ENCODE measurements around the gene ENTPD7. TPM values are rescaled to one million over a fixed set of nuclear protein-coding genes. Genes with fewer than 3 reads are reported as not detected.

ENTPD7 gene
- total RNA-seq, 1 donor from 2014 or later = 16.5 TPM

DNA sequence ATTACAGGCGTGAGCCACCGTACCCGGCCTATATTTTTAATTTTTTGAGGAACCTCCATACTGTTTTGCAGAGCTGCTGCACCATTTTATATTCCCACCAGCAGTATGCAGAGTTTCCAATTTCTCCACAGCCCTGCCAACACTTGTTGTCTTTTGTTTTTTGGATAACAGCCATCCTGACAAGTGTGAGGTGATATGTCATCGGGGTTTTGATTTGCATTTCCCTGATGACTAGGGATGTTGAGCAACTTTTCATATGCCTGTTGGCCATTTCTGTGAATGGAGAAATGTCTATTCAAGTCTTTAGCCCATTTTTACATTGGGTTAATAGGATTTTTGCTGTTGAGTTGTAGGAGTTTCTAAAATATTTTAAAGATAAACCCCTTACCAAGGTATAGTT, 22.2 kb downstream of the ENTPD7 start:
- Mint-ChIP-seq H3K4me1 (ENCODE audit: unreplicated experiment) (peaks cover 14% of the 10 kb centered on the region), H3K27me3 (ENCODE audit: unreplicated experiment) (no peaks in the 10 kb centered on the region), H3K4me3 (ENCODE audit: unreplicated experiment) (no peak overlapping the region), H3K9me3 (ENCODE audit: unreplicated experiment) (no peaks in the 10 kb centered on the region), H3K36me3 (ENCODE audit: low read depth, unreplicated experiment) (no peaks in the 10 kb centered on the region), H3K27ac (ENCODE audit: unreplicated experiment) (no peak overlapping the region)
- no peak for DNase-seq (ENCODE audit: low spot score)
- TF ChIP-seq, protein P1, sequence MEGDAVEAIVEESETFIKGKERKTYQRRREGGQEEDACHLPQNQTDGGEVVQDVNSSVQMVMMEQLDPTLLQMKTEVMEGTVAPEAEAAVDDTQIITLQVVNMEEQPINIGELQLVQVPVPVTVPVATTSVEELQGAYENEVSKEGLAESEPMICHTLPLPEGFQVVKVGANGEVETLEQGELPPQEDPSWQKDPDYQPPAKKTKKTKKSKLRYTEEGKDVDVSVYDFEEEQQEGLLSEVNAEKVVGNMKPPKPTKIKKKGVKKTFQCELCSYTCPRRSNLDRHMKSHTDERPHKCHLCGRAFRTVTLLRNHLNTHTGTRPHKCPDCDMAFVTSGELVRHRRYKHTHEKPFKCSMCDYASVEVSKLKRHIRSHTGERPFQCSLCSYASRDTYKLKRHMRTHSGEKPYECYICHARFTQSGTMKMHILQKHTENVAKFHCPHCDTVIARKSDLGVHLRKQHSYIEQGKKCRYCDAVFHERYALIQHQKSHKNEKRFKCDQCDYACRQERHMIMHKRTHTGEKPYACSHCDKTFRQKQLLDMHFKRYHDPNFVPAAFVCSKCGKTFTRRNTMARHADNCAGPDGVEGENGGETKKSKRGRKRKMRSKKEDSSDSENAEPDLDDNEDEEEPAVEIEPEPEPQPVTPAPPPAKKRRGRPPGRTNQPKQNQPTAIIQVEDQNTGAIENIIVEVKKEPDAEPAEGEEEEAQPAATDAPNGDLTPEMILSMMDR (IDR thresholded peaks at IDR 0.05; ENCODE audit: unreplicated experiment) = no peak

DNA sequence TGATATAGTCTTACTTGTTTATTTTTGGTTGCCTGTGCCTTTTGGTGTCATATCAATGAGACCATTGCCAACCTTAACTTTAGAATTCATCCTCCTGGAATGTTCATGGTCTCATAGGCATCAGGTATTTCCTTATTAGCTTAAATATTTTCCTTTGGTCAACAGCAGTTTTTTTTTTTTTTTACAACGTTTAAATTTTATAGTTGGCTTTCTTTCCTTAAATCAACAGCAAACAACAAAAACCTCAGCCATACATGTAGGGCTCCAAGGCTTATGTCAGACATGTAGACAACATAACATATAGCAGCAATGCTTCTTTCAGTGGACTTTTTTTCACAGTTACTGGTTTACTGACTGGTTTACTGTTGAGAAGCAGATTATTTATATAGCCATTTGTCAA, 22.7 kb downstream of the ENTPD7 start:
- TF ChIP-seq, protein P1 (IDR thresholded peaks at IDR 0.05; ENCODE audit: unreplicated experiment) = no peak
- Mint-ChIP-seq H3K9me3 (ENCODE audit: unreplicated experiment) (no peaks in the 10 kb centered on the region), H3K36me3 (ENCODE audit: low read depth, unreplicated experiment) (no peaks in the 10 kb centered on the region), H3K27ac (ENCODE audit: unreplicated experiment) (no peak overlapping the region), H3K4me1 (ENCODE audit: unreplicated experiment) (peaks cover 14% of the 10 kb centered on the region), H3K4me3 (ENCODE audit: unreplicated experiment) (no peak overlapping the region), H3K27me3 (ENCODE audit: unreplicated experiment) (no peaks in the 10 kb centered on the region)
- no peak for DNase-seq (ENCODE audit: low spot score)

DNA sequence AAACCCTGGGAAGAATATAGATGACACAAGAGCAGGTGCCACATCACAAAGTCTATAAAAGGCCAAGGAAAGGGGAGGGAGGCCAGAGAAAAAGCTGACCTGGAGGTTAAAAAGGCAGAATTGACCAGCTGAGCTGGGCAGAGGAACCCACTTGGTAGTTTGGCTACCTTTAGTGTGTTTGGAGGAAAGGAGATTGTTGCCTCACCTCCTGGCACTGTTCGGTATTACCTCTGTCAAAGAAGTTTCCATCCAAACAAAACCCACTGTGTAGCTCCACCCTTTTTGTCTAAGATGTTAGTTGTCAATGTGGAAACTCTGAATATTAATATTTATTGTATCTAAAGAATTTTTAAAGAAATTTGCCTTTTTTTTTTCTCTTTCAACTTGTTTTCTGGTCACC, 23.4 kb downstream of the ENTPD7 start:
- no peak overlapping the region for H3K27ac Mint-ChIP-seq (ENCODE audit: unreplicated experiment)
- H3K36me3 Mint-ChIP-seq (ENCODE audit: low read depth, unreplicated experiment) = no peaks in the 10 kb centered on the region
- peaks cover 14% of the 10 kb centered on the region for H3K4me1 Mint-ChIP-seq (ENCODE audit: unreplicated experiment)
- no peak overlapping the region for H3K4me3 Mint-ChIP-seq (ENCODE audit: unreplicated experiment)
- no peak for DNase-seq (ENCODE audit: low spot score)
- no peaks in the 10 kb centered on the region for H3K27me3 Mint-ChIP-seq (ENCODE audit: unreplicated experiment)
- TF ChIP-seq, protein P1 (IDR thresholded peaks at IDR 0.05; ENCODE audit: unreplicated experiment) = peak; percentile 39
- H3K9me3 Mint-ChIP-seq (ENCODE audit: unreplicated experiment) = no peaks in the 10 kb centered on the region

DNA sequence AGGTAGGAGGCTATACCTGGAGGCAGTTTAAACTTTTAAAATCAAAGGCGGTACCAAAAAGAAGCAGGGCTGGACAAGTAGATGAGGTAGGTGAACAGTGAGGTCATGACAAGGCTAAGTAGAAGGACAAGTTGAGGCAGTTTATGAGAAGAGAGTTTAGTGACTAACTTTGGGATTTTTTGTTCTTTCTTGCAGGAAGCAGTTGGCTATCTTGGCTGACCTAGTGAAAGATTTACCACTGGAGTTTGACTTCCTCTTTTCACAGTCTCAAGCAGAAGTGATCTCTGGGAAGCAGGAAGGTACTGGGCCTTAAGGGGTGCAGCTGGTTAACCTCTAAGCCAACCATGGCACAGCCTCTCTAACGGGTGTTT, 26.3 kb downstream of the ENTPD7 start:
- no peak for DNase-seq (ENCODE audit: low spot score)
- H3K27ac Mint-ChIP-seq (ENCODE audit: unreplicated experiment) = peak overlapping the region; percentile 92
- H3K27me3 Mint-ChIP-seq (ENCODE audit: unreplicated experiment) = no peaks in the 10 kb centered on the region
- no peak overlapping the region for H3K4me3 Mint-ChIP-seq (ENCODE audit: unreplicated experiment)
- TF ChIP-seq, protein P1 (IDR thresholded peaks at IDR 0.05; ENCODE audit: unreplicated experiment) = no peak
- H3K4me1 Mint-ChIP-seq (ENCODE audit: unreplicated experiment) = peaks cover 8% of the 10 kb centered on the region
- no peaks in the 10 kb centered on the region for H3K9me3 Mint-ChIP-seq (ENCODE audit: unreplicated experiment)
- H3K36me3 Mint-ChIP-seq (ENCODE audit: low read depth, unreplicated experiment) = no peaks in the 10 kb centered on the region

DNA sequence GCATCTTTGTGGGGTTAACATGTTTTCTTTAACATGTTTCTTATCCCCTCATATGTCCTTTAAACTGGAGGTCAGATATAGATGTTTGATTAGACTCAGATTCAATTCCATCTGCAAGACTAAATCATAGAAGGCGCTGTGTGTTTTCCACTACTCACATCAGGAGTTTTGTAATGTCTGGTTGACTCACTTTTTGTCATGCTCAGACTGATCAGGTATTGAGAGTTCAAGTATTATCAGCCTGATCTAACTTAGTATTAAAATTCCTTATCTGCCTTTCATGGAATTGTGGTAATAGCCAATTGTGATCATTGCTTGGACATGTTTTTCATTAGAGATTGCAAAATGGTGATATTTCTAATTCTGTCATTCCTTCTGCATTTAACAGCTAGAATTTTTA, 30.2 kb downstream of the ENTPD7 start:
- H3K4me3 Mint-ChIP-seq (ENCODE audit: unreplicated experiment) = no peak overlapping the region
- DNase-seq (ENCODE audit: low spot score) = no peak

More for the DNA sequence above, 30.2 kb downstream of the ENTPD7 start:
- no peak overlapping the region for H3K27ac Mint-ChIP-seq (ENCODE audit: unreplicated experiment)
- no peaks in the 10 kb centered on the region for H3K9me3 Mint-ChIP-seq (ENCODE audit: unreplicated experiment)
- H3K36me3 Mint-ChIP-seq (ENCODE audit: low read depth, unreplicated experiment) = peaks cover 13% of the 10 kb centered on the region
- H3K27me3 Mint-ChIP-seq (ENCODE audit: unreplicated experiment) = no peaks in the 10 kb centered on the region
- TF ChIP-seq, protein P1 (IDR thresholded peaks at IDR 0.05; ENCODE audit: unreplicated experiment) = no peak
- H3K4me1 Mint-ChIP-seq (ENCODE audit: unreplicated experiment) = peaks cover 8% of the 10 kb centered on the region

Measured in endothelial cell (in vitro differentiated cells).